GM12864 (cell line): ENCODE results near the gene RPSA.

ENCODE experiments used
- DNase-seq: peaks from one replicate; pipeline ENCODE4 v3.0.0-alpha.2; 2011; ENCODE audit warnings: low read depth
- H3K4me3 ChIP-seq: 2 replicates; pipeline ENCODE4 v1.5.1; 2011; ENCODE audit warnings: mild to moderate bottlenecking, low read depth, low read length, control low read depth
- CTCF ChIP-seq: IDR thresholded peaks from 2 replicates; pipeline ENCODE4 v1.5.1; 2011; ENCODE audit warnings: low read depth, mild to moderate bottlenecking, moderate library complexity, low read length, control low read depth, inconsistent platforms; ENCODE audit errors: missing control alignments

RPSA gene

GRCh38 chr3:39376959-39377634, 29.4 kb upstream of the RPSA start:
- DNase-seq = no peak
- no peak for TF ChIP-seq CTCF
- no peak overlapping the region for H3K4me3 ChIP-seq

GRCh38 chr3:39378088-39378487, 28.4 kb upstream of the RPSA start:
- TF ChIP-seq CTCF = peak; percentile 94
- no peak overlapping the region for H3K4me3 ChIP-seq
- no peak for DNase-seq

- TF ChIP-seq CTCF = no peak
- no peak for DNase-seq
- H3K4me3 ChIP-seq = no peak overlapping the region
Observed at GRCh38 chr3:39378957-39379777, 27.4 kb upstream of the RPSA start.

- no peak for DNase-seq
- H3K4me3 ChIP-seq = no peak overlapping the region
- no peak for TF ChIP-seq CTCF
Observed at GRCh38 chr3:39379778-39380155, 26.8 kb upstream of the RPSA start.

GRCh38 chr3:39381432-39381831, 25.1 kb upstream of the RPSA start:
- DNase-seq = no peak
- TF ChIP-seq CTCF = no peak
- H3K4me3 ChIP-seq = no peak overlapping the region

GRCh38 chr3:39383045-39383880, 23.3 kb upstream of the RPSA start, which contains the start of gene SLC25A38:
TSS of gene SLC25A38 (plus strand) at chr3:39383370. CDS start at chr3:39383725, 355 bp downstream.
- DNase-seq = peak; percentile 72
- H3K4me3 ChIP-seq = peak within 1 kb of the TSS; percentile 96
- TF ChIP-seq CTCF = peak; percentile 43
